Loucy (cell line): Measurements from ENCODE around the gene YES1.
A peak's percentile ranks its signal among the peaks of the same experiment; 100 is the strongest.

ENCODE experiments used
- EZH2phosphoT487 ChIP-seq: fragments of 200-600 bp; IDR thresholded peaks from 2 replicates; pipeline ENCODE4 v1.6.1; 2018; ENCODE audit warnings: antibody characterized with exemption, mild to moderate bottlenecking, moderate library complexity, borderline replicate concordance
- TF ChIP-seq, protein P1 (sequence below): fragments of 200-600 bp; sonication (generic); conservative IDR thresholded peaks from 2 replicates; pipeline ENCODE4 v1.5.1; 2014; ENCODE audit warnings: mild to moderate bottlenecking, antibody characterized with exemption, low read length

DNA sequence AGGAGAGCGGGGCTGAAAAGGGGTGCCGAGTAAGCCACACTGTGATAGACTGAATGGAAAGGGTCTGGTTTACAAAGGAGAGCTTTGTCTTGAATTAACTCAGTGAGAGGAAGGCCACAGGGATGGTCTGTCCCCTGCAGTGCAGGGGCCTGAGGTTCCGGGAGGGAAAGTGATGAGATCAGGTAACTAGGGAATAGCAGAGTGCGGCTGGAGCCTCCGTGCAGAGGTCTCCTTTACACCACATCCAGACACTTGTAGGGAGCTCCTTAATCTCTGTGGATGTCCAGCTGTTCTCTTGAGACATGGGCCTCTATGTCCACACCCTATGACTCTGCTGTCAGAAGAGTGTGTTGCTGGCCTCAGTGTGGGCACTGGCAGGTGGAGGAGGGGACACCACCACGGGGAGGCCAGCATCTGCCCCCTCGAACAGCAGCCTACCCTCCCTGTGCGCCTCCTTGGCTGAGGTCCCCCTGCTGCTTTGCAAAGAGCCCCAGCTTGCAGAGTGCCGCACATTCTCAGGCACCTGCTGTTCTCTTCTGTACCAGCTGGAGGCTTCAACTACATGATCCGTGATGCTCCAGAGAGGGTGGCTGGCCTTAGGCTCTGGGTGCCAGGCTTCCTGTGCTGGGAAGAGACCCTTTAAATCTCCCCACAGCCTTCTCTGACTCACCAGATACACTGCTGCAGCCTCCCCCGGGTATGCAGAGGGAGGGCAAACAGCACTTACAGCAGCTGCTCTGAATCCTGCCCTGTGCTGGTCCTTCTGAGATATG lies 125.5 kb downstream of the YES1 start:
- TF ChIP-seq, protein P1, sequence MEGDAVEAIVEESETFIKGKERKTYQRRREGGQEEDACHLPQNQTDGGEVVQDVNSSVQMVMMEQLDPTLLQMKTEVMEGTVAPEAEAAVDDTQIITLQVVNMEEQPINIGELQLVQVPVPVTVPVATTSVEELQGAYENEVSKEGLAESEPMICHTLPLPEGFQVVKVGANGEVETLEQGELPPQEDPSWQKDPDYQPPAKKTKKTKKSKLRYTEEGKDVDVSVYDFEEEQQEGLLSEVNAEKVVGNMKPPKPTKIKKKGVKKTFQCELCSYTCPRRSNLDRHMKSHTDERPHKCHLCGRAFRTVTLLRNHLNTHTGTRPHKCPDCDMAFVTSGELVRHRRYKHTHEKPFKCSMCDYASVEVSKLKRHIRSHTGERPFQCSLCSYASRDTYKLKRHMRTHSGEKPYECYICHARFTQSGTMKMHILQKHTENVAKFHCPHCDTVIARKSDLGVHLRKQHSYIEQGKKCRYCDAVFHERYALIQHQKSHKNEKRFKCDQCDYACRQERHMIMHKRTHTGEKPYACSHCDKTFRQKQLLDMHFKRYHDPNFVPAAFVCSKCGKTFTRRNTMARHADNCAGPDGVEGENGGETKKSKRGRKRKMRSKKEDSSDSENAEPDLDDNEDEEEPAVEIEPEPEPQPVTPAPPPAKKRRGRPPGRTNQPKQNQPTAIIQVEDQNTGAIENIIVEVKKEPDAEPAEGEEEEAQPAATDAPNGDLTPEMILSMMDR, result peak; percentile 45; the same call in 1 of the 2 replicates
- TF ChIP-seq EZH2phosphoT487, result no peak
